ENCODE data around the gene MED12L. TPM values are rescaled to one million over a fixed set of nuclear protein-coding genes. Genes with fewer than 3 reads are reported as not detected.

The MED12L gene
- total RNA-seq, 2 experiments from 2014 or later, result 12.6 to 32.7 TPM

- CTCF ChIA-PET (ENCODE audit: unreplicated experiment), result no interaction called here
Measured at GRCh38 chr3:151428386-151428785, 342.9 kb downstream of the MED12L start.

GRCh38 chr3:151430821-151431484 lies 345.5 kb downstream of the MED12L start:
- intact Hi-C loops (cut with micrococcal nuclease; ENCODE audit: unreplicated experiment), result loop anchor here (10.0 kb wide), 1 partner anchor 484 kb away; no protein-coding TSS in a partner anchor
- Histone ChIP-seq H3K9me2 (ENCODE audit: insufficient read depth, low read length) (no peaks in the 10 kb centered on the region), H4K20me1 (ENCODE audit: insufficient read depth, low read length) (no peaks in the 10 kb centered on the region), H3K79me2 (ENCODE audit: insufficient read depth, low read depth, low read length) (no peaks in the 10 kb centered on the region), H3K36me3 (ENCODE audit: insufficient read depth, low read length) (0 out of 2 replicates have a peak, but pooled peaks cover 4% of the 10 kb centered on the region), H3K4me1 (ENCODE audit: insufficient read depth, low read length, poor library complexity, severe bottlenecking) (peaks cover 10% of the 10 kb centered on the region), H2AFZ (ENCODE audit: low read length) (no peak overlapping the region), H3K9me3 (ENCODE audit: low read length) (no peaks in the 10 kb centered on the region), H3K27ac (ENCODE audit: low read depth, low read length, poor library complexity, severe bottlenecking) (no peak overlapping the region), H3K4me2 (ENCODE audit: low read length) (no peak overlapping the region), H3K4me3 (ENCODE audit: low read depth, low read length, poor library complexity, severe bottlenecking) (no peak overlapping the region)
- ChIA-PET POLR2A (interaction anchor here (0.9 kb wide), 1 partner anchor 331 kb away, joined by 3 read pairs; no protein-coding TSS in a partner anchor), CTCF (ENCODE audit: unreplicated experiment) (no interaction called here)
- no peak for DNase-seq (ENCODE audit: low spot score)
- no TSS peak for BruUV-seq (replicated peaks)
- TF ChIP-seq EZH2phosphoT487 (IDR thresholded peaks at IDR 0.05; ENCODE audit: borderline replicate concordance, low read depth, low read length) (no peak), CTCF (conservative IDR thresholded peaks at IDR 0.05; ENCODE audit: low read length) (no peak)

More at GRCh38 chr3:151428386-151428785, 342.9 kb downstream of the MED12L start:
- H3K9me3 ChIP-seq (ENCODE audit: low read length), result no peaks in the 10 kb centered on the region
- no peak overlapping the region for H3K4me2 ChIP-seq (ENCODE audit: low read length)
- no peak overlapping the region for H2AFZ ChIP-seq (ENCODE audit: low read length)
- no TSS peak for BruUV-seq (replicated peaks)
- no peak for DNase-seq (ENCODE audit: low spot score)
- POLR2A ChIA-PET, result interaction anchor here (0.7 kb wide), 1 partner anchor 46 kb away, joined by 3 read pairs; no protein-coding TSS in a partner anchor
- no peaks in the 10 kb centered on the region for H3K79me2 ChIP-seq (ENCODE audit: insufficient read depth, low read depth, low read length)
- intact Hi-C loops (cut with micrococcal nuclease; ENCODE audit: unreplicated experiment), result loop anchor here (5.0 kb wide), 1 partner anchor 46 kb away; the partner anchor contains the start of gene P2RY12
- H3K36me3 ChIP-seq (ENCODE audit: insufficient read depth, low read length), result 0 out of 2 replicates have a peak, but pooled peaks cover 4% of the 10 kb centered on the region
- no peaks in the 10 kb centered on the region for H3K9me2 ChIP-seq (ENCODE audit: insufficient read depth, low read length)
- H3K4me3 ChIP-seq (ENCODE audit: low read depth, low read length, poor library complexity, severe bottlenecking), result no peak overlapping the region
- H4K20me1 ChIP-seq (ENCODE audit: insufficient read depth, low read length), result no peaks in the 10 kb centered on the region
- H3K4me1 ChIP-seq (ENCODE audit: insufficient read depth, low read length, poor library complexity, severe bottlenecking), result peaks cover 16% of the 10 kb centered on the region
- no peak overlapping the region for H3K27ac ChIP-seq (ENCODE audit: low read depth, low read length, poor library complexity, severe bottlenecking)
- no peak for TF ChIP-seq CTCF (conservative IDR thresholded peaks at IDR 0.05; ENCODE audit: low read length)
- TF ChIP-seq EZH2phosphoT487 (IDR thresholded peaks at IDR 0.05; ENCODE audit: borderline replicate concordance, low read depth, low read length), result no peak

- Histone ChIP-seq H3K79me2 (ENCODE audit: insufficient read depth, low read depth, low read length) (no peaks in the 10 kb centered on the region), H3K9me2 (ENCODE audit: insufficient read depth, low read length) (no peaks in the 10 kb centered on the region), H4K20me1 (ENCODE audit: insufficient read depth, low read length) (no peaks in the 10 kb centered on the region), H2AFZ (ENCODE audit: low read length) (no peak overlapping the region), H3K27ac (ENCODE audit: low read depth, low read length, poor library complexity, severe bottlenecking) (no peak overlapping the region), H3K36me3 (ENCODE audit: insufficient read depth, low read length) (0 out of 2 replicates have a peak, but pooled peaks cover 4% of the 10 kb centered on the region), H3K4me2 (ENCODE audit: low read length) (no peak overlapping the region), H3K4me1 (ENCODE audit: insufficient read depth, low read length, poor library complexity, severe bottlenecking) (peaks cover under 1% of the 10 kb centered on the region), H3K9me3 (ENCODE audit: low read length) (no peaks in the 10 kb centered on the region), H3K4me3 (ENCODE audit: low read depth, low read length, poor library complexity, severe bottlenecking) (no peak overlapping the region)
- BruUV-seq (replicated peaks), result no TSS peak
- ChIA-PET CTCF (ENCODE audit: unreplicated experiment) (no interaction called here), POLR2A (interaction anchor here (0.6 kb wide), 1 partner anchor 9 kb away, joined by 4 read pairs; no protein-coding TSS in a partner anchor)
- DNase-seq (ENCODE audit: low spot score), result no peak
- intact Hi-C loops (cut with micrococcal nuclease; ENCODE audit: unreplicated experiment), result loop anchor here (10.0 kb wide), 1 partner anchor 483 kb away; no protein-coding TSS in a partner anchor
- TF ChIP-seq CTCF (conservative IDR thresholded peaks at IDR 0.05; ENCODE audit: low read length) (no peak), EZH2phosphoT487 (IDR thresholded peaks at IDR 0.05; ENCODE audit: borderline replicate concordance, low read depth, low read length) (no peak)
Measured at GRCh38 chr3:151431940-151432339, 346.5 kb downstream of the MED12L start.

Data from OCI-LY7 (cell line).